MM.1S (cell line): Measurements from ENCODE around the gene PTPRO.

Experiments used
- EZH2 ChIP-seq: fragments of 300-600 bp; sonication (generic); optimal IDR thresholded peaks from 2 replicates; pipeline ENCODE3; 2017; ENCODE audit warnings: low read depth, mild to moderate bottlenecking, antibody characterized with exemption, low read length, mixed read lengths
- EZH2phosphoT487 ChIP-seq: fragments of 300-600 bp; sonication (generic); IDR thresholded peaks from 2 replicates; pipeline ENCODE4 v1.6.1; 2018; ENCODE audit warnings: antibody characterized with exemption, low read length
- TF ChIP-seq, protein P1 (sequence below): fragments of 300-600 bp; sonication (generic); IDR thresholded peaks from 2 replicates; pipeline ENCODE4 v1.5.1; 2016; ENCODE audit warnings: antibody characterized with exemption, low read length, mixed read lengths

- TF ChIP-seq, protein P1, sequence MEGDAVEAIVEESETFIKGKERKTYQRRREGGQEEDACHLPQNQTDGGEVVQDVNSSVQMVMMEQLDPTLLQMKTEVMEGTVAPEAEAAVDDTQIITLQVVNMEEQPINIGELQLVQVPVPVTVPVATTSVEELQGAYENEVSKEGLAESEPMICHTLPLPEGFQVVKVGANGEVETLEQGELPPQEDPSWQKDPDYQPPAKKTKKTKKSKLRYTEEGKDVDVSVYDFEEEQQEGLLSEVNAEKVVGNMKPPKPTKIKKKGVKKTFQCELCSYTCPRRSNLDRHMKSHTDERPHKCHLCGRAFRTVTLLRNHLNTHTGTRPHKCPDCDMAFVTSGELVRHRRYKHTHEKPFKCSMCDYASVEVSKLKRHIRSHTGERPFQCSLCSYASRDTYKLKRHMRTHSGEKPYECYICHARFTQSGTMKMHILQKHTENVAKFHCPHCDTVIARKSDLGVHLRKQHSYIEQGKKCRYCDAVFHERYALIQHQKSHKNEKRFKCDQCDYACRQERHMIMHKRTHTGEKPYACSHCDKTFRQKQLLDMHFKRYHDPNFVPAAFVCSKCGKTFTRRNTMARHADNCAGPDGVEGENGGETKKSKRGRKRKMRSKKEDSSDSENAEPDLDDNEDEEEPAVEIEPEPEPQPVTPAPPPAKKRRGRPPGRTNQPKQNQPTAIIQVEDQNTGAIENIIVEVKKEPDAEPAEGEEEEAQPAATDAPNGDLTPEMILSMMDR = no peak
- no peak for TF ChIP-seq EZH2
- no peak for TF ChIP-seq EZH2phosphoT487
Observed at GRCh38 chr12:15597125-15597830, 275.0 kb downstream of the PTPRO start.
